Activated T-cell treated with anti-CD3 and anti-CD28 coated beads, Interleukin-2, amount 50 U/mL, for 1 hour (primary cell): ENCODE results near the gene AHCTF1.

Experiments
- DNase-seq: peaks from one replicate; pipeline ENCODE4 v3.0.0-alpha.2; 2020

The AHCTF1 gene

GRCh38 chr1:246931549-246932365 is at the start of gene AHCTF1:
AHCTF1 (minus strand) TSS chr1:246931948; CDS start chr1:246918370, 13,578 bp downstream.
- DNase-seq = peak; percentile 93

GRCh38 chr1:246978785-246979184 is 47.0 kb upstream of the AHCTF1 start:
- DNase-seq = no peak

GRCh38 chr1:246978281-246978680 is 46.5 kb upstream of the AHCTF1 start:
- DNase-seq = no peak

GRCh38 chr1:246971969-246972368 is 40.2 kb upstream of the AHCTF1 start:
- DNase-seq = no peak

- DNase-seq = peak; percentile 44
Measured at GRCh38 chr1:246971090-246971721, 39.5 kb upstream of the AHCTF1 start.

GRCh38 chr1:246969621-246970020 is 37.9 kb upstream of the AHCTF1 start:
- DNase-seq = no peak

- DNase-seq = no peak
Measured at GRCh38 chr1:246966502-246966901, 34.8 kb upstream of the AHCTF1 start.

- DNase-seq = no peak
Measured at GRCh38 chr1:246959944-246960693, 28.4 kb upstream of the AHCTF1 start.

- no peak for DNase-seq
Measured at GRCh38 chr1:246954126-246954525, 22.4 kb upstream of the AHCTF1 start.

- DNase-seq = no peak
Measured at GRCh38 chr1:246951413-246951812, 19.7 kb upstream of the AHCTF1 start.

- no peak for DNase-seq
Measured at GRCh38 chr1:246949956-246950355, 18.2 kb upstream of the AHCTF1 start.

- DNase-seq = no peak
Measured at GRCh38 chr1:246947255-246947654, 15.5 kb upstream of the AHCTF1 start.

GRCh38 chr1:246946366-246946765 is 14.6 kb upstream of the AHCTF1 start:
- no peak for DNase-seq

- DNase-seq = no peak
Measured at GRCh38 chr1:246934765-246935164, 3.0 kb upstream of the AHCTF1 start.

- no peak for DNase-seq
Measured at GRCh38 chr1:246933893-246934292, 2.1 kb upstream of the AHCTF1 start.

- no peak for DNase-seq
Measured at GRCh38 chr1:246932366-246932700, 585 bp upstream of the AHCTF1 start.

GRCh38 chr1:246930830-246931548 is 759 bp downstream of the AHCTF1 start:
- DNase-seq = no peak

- DNase-seq = no peak
Measured at GRCh38 chr1:246925997-246926626, 5.6 kb downstream of the AHCTF1 start.

- no peak for DNase-seq
Measured at GRCh38 chr1:246923900-246924299, 7.8 kb downstream of the AHCTF1 start.

- DNase-seq = no peak
Measured at GRCh38 chr1:246923482-246923881, 8.3 kb downstream of the AHCTF1 start.

- DNase-seq = no peak
Measured at GRCh38 chr1:246921481-246921880, 10.3 kb downstream of the AHCTF1 start.

GRCh38 chr1:246919902-246920301 is 11.8 kb downstream of the AHCTF1 start:
- DNase-seq = no peak
